HEK293 (cell line): ENCODE measurements around the gene HERC2.
"Not testable (repeated sequence)": the region's sequence is repeated elsewhere in the genome, so short reads cannot be mapped to it uniquely, and the experiment has no call there.

Experiments
- CTCF ChIA-PET: fragments of 350-600 bp; formaldehyde crosslinking; extraction: SDS; loops from one replicate; lab custom pipeline; 2021; ENCODE audit warnings: antibody characterized with exemption; lab: Yijun Ruan, JAX
- POLR2A ChIA-PET: fragments of 300-600 bp; formaldehyde crosslinking; extraction: SDS; loops from one replicate; lab custom pipeline; 2020; ENCODE audit warnings: antibody characterized with exemption, inconsistent platforms; lab: Yijun Ruan, JAX
- H3K27ac ChIP-seq: fragments of 200-500 bp; sonication (Bioruptor generic); 2 replicates; pipeline ENCODE4 v1.5.1; 2014; ENCODE audit warnings: low read depth, low read length, control low read depth, inconsistent platforms; ENCODE audit errors: extremely low read depth
- H3K36me3 ChIP-seq, 2 experiments: fragments of 200-500 bp in 1 of 2; sonication (Bioruptor generic) in 1 of 2; 1 replicate in 1 of 2; 2 replicates in 1 of 2; pipeline ENCODE4 v1.5.1; 2014 to 2017; ENCODE audit warnings: inconsistent platforms in 2 of 2, low read length in 2 of 2; ENCODE audit not compliant: control insufficient read depth in 2 of 2, insufficient read depth in 1 of 2
- H3K4me1 ChIP-seq: fragments of 200-500 bp; sonication (Bioruptor generic); 2 replicates; pipeline ENCODE4 v1.5.1; 2014; ENCODE audit warnings: mild to moderate bottlenecking, low read length, inconsistent platforms; ENCODE audit not compliant: control insufficient read depth, insufficient read depth
- H3K4me3 ChIP-seq: 2 replicates; pipeline ENCODE4 v1.5.1; 2011; ENCODE audit warnings: low read depth, mild to moderate bottlenecking, control low read depth, low read length, moderate library complexity
- H3K9me3 ChIP-seq: fragments of 200-500 bp; sonication (Bioruptor generic); 2 replicates; pipeline ENCODE4 v1.5.1; 2014; ENCODE audit warnings: low read depth, low read length, inconsistent platforms; ENCODE audit not compliant: control insufficient read depth, insufficient read depth
- MEIS1 ChIP-seq: sonication (generic); formaldehyde crosslinking; IDR thresholded peaks from 2 replicates; pipeline ENCODE4 v1.8.1; 2022; ENCODE audit warnings: missing genetic modification reagents, mild to moderate bottlenecking, borderline replicate concordance
- SETDB1 ChIP-seq: IDR thresholded peaks from one replicate; pipeline ENCODE4 v1.6.1; 2017; ENCODE audit warnings: mild to moderate bottlenecking, low read length, moderate library complexity, mixed read lengths; ENCODE audit not compliant: insufficient read length
- YY1 ChIP-seq: fragments of 450-650 bp; formaldehyde crosslinking; IDR thresholded peaks from 2 replicates; pipeline ENCODE4 v1.5.1; 2018; ENCODE audit warnings: missing biosample characterization, missing genetic modification characterization
- ZEB2 ChIP-seq: fragments of 450-650 bp; formaldehyde crosslinking; IDR thresholded peaks from 2 replicates; pipeline ENCODE4 v1.5.1; 2016; ENCODE audit warnings: missing biosample characterization, missing genetic modification characterization
- ZFP37 ChIP-seq: fragments of 450-650 bp; formaldehyde crosslinking; IDR thresholded peaks from 2 replicates; pipeline ENCODE4 v1.5.1; 2016; ENCODE audit warnings: missing biosample characterization, missing genetic modification characterization
- ZNF114 ChIP-seq: fragments of 450-650 bp; formaldehyde crosslinking; IDR thresholded peaks from 2 replicates; pipeline ENCODE4 v1.5.0; 2017; ENCODE audit warnings: missing biosample characterization, missing genetic modification characterization
- ZNF175 ChIP-seq: fragments of 450-650 bp; formaldehyde crosslinking; IDR thresholded peaks from 2 replicates; pipeline ENCODE4 v1.5.1; 2016; ENCODE audit warnings: missing biosample characterization, missing genetic modification characterization
- ZNF335 ChIP-seq: fragments of 450-650 bp; formaldehyde crosslinking; conservative IDR thresholded peaks from 2 replicates; pipeline ENCODE4 v1.5.1; 2016; ENCODE audit warnings: missing biosample characterization, missing genetic modification characterization
- ZNF350 ChIP-seq: fragments of 450-650 bp; formaldehyde crosslinking; IDR thresholded peaks from 2 replicates; pipeline ENCODE4 v1.5.0; 2017; ENCODE audit warnings: missing biosample characterization, mild to moderate bottlenecking, missing genetic modification characterization
- ZNF510 ChIP-seq: fragments of 450-650 bp; formaldehyde crosslinking; IDR thresholded peaks from 2 replicates; pipeline ENCODE4 v1.5.1; 2018; ENCODE audit warnings: mild to moderate bottlenecking, missing genetic modification characterization, missing biosample characterization; ENCODE audit not compliant: insufficient replicate concordance
- ZNF530 ChIP-seq: fragments of 450-650 bp; formaldehyde crosslinking; IDR thresholded peaks from 2 replicates; pipeline ENCODE4 v1.5.1; 2016; ENCODE audit warnings: low read depth, missing biosample characterization, missing genetic modification characterization
- ZNF768 ChIP-seq: fragments of 450-650 bp; formaldehyde crosslinking; IDR thresholded peaks from 2 replicates; pipeline ENCODE4 v1.5.1; 2018; ENCODE audit warnings: missing biosample characterization, mild to moderate bottlenecking, missing genetic modification characterization
- TF ChIP-seq, protein P1 (sequence below): fragments of 450-650 bp; formaldehyde crosslinking; conservative IDR thresholded peaks from 2 replicates; pipeline ENCODE4 v1.5.1; 2016; ENCODE audit warnings: low read depth, missing biosample characterization, missing genetic modification characterization
- TF ChIP-seq, protein P2 (sequence below): fragments of 450-650 bp; formaldehyde crosslinking; IDR thresholded peaks from 2 replicates; pipeline ENCODE4 v1.5.0; 2017; ENCODE audit warnings: missing biosample characterization, missing genetic modification characterization, borderline replicate concordance
- TF ChIP-seq, protein P3 (sequence below): fragments of 450-650 bp; formaldehyde crosslinking; IDR thresholded peaks from 2 replicates; pipeline ENCODE4 v1.5.1; 2016; ENCODE audit warnings: missing biosample characterization, missing genetic modification characterization
- TF ChIP-seq, protein P4 (sequence below): fragments of 450-650 bp; formaldehyde crosslinking; IDR thresholded peaks from 2 replicates; pipeline ENCODE4 v1.5.1; 2016; ENCODE audit warnings: missing biosample characterization, missing genetic modification characterization
- TF ChIP-seq, protein P5 (sequence below): fragments of 450-650 bp; formaldehyde crosslinking; IDR thresholded peaks from 2 replicates; pipeline ENCODE4 v1.5.1; 2016; ENCODE audit warnings: missing biosample characterization, missing genetic modification characterization, low read depth
- TF ChIP-seq, protein P6 (sequence below): fragments of 450-650 bp; formaldehyde crosslinking; IDR thresholded peaks from 2 replicates; pipeline ENCODE4 v1.5.1; 2016; ENCODE audit warnings: missing biosample characterization, missing genetic modification characterization

HERC2 gene

DNA sequence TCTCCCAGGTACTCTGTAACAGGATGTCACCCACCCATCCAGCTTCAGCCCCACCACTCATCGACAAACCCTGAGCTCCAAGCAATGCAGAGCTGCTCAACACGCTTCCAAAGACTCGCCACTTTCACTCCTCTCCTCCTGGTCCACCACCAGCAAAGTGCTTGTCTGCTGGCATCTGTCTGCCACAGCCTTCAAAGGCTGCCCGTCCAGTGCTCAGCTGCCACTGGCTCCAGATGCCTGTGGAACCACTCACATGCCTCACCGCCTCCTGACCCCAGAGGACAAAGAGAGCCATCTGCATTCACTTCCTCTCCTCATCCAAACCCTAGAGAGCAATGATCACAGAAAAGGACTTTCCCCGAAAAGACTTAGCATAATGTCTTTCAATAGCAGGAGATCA lies 113.4 kb downstream of the HERC2 start:
- Histone ChIP-seq H3K36me3 (peaks cover 0 to 13% of the 10 kb centered on the region in 2 experiments; a peak in 1 of 3 replicates), H3K9me3 (no peaks in the 10 kb centered on the region), H3K4me3 (no peak overlapping the region), H3K4me1 (no peaks in the 10 kb centered on the region), H3K27ac (no peak overlapping the region)
- TF ChIP-seq ZNF175 (tag by site-specific recombination) (no peak), ZNF530 (no peak), SETDB1 (no peak), ZNF114 (tag by site-specific recombination) (no peak), MEIS1 (CRISPR knock-in tag) (no peak), ZNF335 (tag by site-specific recombination) (no peak), ZNF350 (tag by site-specific recombination) (no peak), ZNF768 (tag by site-specific recombination) (no peak), ZEB2 (tag by site-specific recombination) (no peak), YY1 (tag by site-specific recombination) (no peak), ZFP37 (tag by site-specific recombination) (no peak), ZNF510 (no peak)
- TF ChIP-seq, protein P1, sequence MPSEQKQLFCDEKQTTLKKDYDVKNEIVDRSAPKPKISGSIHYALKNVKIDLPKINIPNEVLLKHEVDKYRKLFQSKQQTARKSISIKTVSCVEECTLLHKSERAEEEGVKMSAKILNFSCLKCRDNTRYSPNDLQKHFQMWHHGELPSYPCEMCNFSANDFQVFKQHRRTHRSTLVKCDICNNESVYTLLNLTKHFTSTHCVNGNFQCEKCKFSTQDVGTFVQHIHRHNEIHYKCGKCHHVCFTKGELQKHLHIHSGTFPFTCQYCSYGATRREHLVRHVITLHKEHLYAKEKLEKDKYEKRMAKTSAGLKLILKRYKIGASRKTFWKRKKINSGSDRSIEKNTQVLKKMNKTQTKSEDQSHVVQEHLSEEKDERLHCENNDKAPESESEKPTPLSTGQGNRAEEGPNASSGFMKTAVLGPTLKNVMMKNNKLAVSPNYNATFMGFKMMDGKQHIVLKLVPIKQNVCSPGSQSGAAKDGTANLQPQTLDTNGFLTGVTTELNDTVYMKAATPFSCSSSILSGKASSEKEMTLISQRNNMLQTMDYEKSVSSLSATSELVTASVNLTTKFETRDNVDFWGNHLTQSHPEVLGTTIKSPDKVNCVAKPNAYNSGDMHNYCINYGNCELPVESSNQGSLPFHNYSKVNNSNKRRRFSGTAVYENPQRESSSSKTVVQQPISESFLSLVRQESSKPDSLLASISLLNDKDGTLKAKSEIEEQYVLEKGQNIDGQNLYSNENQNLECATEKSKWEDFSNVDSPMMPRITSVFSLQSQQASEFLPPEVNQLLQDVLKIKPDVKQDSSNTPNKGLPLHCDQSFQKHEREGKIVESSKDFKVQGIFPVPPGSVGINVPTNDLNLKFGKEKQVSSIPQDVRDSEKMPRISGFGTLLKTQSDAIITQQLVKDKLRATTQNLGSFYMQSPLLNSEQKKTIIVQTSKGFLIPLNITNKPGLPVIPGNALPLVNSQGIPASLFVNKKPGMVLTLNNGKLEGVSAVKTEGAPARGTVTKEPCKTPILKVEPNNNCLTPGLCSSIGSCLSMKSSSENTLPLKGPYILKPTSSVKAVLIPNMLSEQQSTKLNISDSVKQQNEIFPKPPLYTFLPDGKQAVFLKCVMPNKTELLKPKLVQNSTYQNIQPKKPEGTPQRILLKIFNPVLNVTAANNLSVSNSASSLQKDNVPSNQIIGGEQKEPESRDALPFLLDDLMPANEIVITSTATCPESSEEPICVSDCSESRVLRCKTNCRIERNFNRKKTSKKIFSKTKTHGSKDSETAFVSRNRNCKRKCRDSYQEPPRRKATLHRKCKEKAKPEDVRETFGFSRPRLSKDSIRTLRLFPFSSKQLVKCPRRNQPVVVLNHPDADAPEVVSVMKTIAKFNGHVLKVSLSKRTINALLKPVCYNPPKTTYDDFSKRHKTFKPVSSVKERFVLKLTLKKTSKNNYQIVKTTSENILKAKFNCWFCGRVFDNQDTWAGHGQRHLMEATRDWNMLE (tag by site-specific recombination) = no peak
- TF ChIP-seq, protein P2, sequence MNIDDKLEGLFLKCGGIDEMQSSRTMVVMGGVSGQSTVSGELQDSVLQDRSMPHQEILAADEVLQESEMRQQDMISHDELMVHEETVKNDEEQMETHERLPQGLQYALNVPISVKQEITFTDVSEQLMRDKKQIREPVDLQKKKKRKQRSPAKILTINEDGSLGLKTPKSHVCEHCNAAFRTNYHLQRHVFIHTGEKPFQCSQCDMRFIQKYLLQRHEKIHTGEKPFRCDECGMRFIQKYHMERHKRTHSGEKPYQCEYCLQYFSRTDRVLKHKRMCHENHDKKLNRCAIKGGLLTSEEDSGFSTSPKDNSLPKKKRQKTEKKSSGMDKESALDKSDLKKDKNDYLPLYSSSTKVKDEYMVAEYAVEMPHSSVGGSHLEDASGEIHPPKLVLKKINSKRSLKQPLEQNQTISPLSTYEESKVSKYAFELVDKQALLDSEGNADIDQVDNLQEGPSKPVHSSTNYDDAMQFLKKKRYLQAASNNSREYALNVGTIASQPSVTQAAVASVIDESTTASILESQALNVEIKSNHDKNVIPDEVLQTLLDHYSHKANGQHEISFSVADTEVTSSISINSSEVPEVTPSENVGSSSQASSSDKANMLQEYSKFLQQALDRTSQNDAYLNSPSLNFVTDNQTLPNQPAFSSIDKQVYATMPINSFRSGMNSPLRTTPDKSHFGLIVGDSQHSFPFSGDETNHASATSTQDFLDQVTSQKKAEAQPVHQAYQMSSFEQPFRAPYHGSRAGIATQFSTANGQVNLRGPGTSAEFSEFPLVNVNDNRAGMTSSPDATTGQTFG = no peak
- TF ChIP-seq, protein P3, sequence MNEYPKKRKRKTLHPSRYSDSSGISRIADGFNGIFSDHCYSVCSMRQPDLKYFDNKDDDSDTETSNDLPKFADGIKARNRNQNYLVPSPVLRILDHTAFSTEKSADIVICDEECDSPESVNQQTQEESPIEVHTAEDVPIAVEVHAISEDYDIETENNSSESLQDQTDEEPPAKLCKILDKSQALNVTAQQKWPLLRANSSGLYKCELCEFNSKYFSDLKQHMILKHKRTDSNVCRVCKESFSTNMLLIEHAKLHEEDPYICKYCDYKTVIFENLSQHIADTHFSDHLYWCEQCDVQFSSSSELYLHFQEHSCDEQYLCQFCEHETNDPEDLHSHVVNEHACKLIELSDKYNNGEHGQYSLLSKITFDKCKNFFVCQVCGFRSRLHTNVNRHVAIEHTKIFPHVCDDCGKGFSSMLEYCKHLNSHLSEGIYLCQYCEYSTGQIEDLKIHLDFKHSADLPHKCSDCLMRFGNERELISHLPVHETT = no peak
- TF ChIP-seq, protein P4, sequence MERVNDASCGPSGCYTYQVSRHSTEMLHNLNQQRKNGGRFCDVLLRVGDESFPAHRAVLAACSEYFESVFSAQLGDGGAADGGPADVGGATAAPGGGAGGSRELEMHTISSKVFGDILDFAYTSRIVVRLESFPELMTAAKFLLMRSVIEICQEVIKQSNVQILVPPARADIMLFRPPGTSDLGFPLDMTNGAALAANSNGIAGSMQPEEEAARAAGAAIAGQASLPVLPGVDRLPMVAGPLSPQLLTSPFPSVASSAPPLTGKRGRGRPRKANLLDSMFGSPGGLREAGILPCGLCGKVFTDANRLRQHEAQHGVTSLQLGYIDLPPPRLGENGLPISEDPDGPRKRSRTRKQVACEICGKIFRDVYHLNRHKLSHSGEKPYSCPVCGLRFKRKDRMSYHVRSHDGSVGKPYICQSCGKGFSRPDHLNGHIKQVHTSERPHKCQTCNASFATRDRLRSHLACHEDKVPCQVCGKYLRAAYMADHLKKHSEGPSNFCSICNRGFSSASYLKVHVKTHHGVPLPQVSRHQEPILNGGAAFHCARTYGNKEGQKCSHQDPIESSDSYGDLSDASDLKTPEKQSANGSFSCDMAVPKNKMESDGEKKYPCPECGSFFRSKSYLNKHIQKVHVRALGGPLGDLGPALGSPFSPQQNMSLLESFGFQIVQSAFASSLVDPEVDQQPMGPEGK (tag by site-specific recombination) = no peak
- TF ChIP-seq, protein P5, sequence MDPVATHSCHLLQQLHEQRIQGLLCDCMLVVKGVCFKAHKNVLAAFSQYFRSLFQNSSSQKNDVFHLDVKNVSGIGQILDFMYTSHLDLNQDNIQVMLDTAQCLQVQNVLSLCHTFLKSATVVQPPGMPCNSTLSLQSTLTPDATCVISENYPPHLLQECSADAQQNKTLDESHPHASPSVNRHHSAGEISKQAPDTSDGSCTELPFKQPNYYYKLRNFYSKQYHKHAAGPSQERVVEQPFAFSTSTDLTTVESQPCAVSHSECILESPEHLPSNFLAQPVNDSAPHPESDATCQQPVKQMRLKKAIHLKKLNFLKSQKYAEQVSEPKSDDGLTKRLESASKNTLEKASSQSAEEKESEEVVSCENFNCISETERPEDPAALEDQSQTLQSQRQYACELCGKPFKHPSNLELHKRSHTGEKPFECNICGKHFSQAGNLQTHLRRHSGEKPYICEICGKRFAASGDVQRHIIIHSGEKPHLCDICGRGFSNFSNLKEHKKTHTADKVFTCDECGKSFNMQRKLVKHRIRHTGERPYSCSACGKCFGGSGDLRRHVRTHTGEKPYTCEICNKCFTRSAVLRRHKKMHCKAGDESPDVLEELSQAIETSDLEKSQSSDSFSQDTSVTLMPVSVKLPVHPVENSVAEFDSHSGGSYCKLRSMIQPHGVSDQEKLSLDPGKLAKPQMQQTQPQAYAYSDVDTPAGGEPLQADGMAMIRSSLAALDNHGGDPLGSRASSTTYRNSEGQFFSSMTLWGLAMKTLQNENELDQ (tag by site-specific recombination) = no peak
- TF ChIP-seq, protein P6, sequence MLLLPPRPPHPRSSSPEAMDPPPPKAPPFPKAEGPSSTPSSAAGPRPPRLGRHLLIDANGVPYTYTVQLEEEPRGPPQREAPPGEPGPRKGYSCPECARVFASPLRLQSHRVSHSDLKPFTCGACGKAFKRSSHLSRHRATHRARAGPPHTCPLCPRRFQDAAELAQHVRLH (tag by site-specific recombination) = no peak
- CTCF ChIA-PET = no interaction called here
- POLR2A ChIA-PET = no interaction called here

DNA sequence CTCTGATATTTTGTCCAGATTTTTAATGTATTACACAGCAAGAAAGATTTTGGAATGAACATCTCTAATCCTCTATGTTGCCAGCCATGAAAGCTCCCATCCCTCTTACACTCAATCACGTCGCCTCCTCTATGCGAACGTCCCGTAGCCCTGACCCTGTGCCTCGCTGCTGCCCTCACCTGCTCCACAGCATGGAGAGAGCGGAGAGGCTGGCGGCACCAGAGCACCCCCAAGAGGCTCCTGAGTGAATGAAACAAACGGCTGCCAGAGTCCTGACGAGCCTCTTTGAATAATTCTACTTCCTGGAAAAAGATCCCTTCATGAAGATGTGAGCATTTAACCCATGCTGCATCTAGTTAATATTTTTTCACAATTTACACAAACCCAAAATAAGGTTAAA lies 116.3 kb downstream of the HERC2 start:
- H3K4me1 ChIP-seq, CTCF ChIA-PET, H3K9me3 ChIP-seq, POLR2A ChIA-PET, H3K27ac ChIP-seq, H3K4me3 ChIP-seq: not testable (repeated sequence)
- peaks cover 0 to 13% of the 10 kb centered on the region in 2 experiments; a peak in 1 of 3 replicates for H3K36me3 ChIP-seq
